ENCODE data around the gene ATXN7L2.
"Not testable (repeated sequence)": the region's sequence is repeated elsewhere in the genome, so short reads cannot be mapped to it uniquely, and the experiment has no call there.

Gene ATXN7L2, protein sequence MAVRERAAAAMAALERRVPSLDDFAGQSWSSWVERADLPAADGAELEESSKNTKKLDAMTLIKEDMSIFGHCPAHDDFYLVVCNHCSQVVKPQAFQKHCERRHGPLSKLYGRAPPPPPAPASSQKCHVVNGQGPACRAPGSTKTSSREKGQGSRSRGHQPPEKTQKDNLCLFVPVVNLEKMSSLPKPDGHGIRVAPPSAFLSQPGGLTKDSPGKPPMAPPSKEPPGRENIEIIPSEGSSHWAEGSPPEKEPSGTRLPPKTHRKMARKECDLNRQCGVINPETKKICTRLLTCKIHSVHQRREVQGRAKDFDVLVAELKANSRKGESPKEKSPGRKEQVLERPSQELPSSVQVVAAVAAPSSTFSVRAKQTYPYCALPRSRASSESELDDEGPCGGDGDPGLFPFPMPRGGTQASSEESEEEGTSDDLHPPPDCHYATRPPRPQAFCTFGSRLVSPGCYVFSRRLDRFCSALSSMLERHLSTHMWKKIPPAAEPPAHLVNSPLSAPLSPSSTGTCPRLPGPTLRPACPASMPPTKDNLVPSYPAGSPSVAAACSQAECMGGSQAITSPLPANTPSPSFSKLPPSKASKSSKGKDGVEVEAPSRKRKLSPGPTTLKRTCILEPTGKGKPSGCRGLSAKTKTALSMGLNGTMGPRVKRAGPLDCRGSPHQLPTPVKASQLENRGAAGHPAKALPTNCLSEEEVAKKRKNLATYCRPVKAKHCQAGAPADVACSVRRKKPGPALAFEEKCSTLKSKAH

DNA sequence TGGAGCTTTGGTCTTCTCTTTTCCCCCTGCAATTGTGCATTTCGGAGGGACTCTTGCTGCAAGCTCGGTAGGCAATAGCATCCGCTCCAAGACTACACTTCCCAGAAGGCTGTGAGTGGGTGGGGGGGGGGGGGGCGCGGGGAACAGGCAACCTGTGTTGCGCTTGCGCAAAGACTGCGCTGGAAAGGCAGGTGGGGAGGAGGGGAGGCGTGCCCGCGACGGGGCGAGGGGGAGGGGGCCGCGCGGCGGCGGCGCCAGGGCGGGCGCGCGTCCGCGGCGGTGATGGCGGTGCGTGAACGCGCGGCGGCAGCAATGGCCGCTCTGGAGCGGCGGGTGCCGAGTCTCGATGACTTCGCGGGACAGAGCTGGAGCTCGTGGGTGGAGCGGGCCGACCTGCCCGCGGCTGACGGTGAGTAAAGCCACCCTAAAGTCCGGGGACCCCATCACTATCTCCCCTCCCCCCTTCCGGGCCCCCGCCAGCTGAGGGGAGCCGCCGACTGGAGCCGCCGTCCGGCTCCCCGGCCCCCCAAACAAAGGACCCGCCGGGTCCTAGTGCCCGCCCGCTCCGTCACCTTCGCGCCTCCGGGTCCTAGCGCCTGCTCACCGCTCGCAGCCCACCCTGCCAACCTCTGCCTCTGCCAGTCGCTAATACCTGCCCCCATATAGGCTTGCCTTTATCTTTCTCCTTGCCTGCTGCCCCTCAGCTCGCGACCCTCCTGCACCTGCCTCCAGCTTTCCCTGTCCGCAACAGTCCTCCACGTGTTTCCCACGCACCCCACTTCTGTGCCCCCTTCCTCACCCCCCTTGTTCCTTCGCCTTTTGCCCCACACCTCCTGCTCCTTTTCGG, at the start of gene ATXN7L2:
TSS of gene ATXN7L2 (plus strand) at position 234 of the 847 bp plus-strand sequence. CDS start at position 283, 49 bp downstream.
- H3K4me3 ChIP-seq, result peak within 1 kb of the TSS; percentile 53 to 78 (median 59)
- peak within 1 kb of the TSS; percentile 86 to 100 (median 98) for H3K27ac ChIP-seq

DNA sequence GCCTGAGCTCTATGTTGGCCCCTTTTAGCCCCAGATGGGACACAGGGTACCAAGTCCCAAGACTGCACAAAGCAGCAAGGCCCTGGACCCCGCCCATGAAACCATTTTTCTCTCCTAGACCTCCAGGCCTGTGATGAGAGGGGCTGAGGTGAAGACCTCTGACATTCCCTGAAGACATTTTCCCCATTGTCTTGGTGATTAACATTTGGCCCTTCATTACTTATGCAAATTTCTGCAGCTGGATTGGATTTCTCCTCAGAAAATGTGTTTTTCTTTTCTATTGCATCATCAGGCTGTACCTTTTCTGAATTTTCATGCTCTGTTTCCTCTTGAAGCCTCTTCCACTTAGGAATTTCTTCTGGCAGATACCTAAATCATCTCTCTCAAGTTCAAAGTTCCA, 49.2 kb upstream of the ATXN7L2 start:
- H3K27ac ChIP-seq, result no peak overlapping the region
- no peak overlapping the region for H3K4me3 ChIP-seq

DNA sequence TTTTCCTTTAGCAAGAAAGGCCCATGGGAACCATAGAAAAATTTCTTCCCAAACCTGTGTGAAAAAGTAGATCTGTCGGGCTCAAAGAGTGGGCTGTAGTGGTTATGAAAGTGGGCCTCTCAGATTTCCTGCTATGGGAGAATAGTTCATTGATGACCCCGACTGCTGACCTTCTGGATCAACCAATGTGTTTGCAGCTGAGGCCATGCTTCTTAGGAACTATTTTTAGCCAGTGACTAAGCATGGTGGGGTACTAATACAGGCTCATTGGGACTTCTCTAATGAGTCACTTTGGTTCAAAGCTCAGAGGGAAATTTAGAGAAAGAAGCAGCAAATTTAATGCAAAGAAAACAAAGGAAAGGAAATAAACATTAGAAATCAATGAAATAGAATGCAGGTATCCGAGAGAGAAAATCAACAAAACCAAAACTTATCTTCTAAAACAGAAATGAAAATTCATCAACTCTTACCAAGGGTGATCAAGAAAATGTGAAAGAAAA, 44.9 kb upstream of the ATXN7L2 start:
- Histone ChIP-seq H3K27ac (peak overlapping the region in 3 of 21 experiments; percentile 4 to 55 (median 24)), H3K4me3 (no peak overlapping the region)

DNA sequence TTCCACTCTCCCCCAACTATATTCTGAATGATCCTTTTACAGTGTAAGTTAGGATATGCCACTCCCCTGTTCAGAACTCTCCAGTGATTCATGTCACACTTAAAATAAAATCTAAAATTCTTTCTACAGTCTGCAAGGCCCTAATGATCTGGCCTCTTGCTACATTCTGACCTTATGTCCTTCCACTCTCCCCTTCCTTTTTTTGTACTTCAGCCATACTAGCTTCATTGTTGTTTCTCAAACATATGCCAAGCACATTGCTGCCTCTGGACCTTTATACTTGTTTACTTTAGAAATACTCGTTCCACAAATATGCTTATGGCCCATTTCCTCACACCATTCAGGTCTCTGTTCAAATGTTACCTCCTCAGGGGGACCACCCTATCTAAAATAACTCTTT, 42.6 kb upstream of the ATXN7L2 start:
- no peak overlapping the region for H3K27ac ChIP-seq

DNA sequence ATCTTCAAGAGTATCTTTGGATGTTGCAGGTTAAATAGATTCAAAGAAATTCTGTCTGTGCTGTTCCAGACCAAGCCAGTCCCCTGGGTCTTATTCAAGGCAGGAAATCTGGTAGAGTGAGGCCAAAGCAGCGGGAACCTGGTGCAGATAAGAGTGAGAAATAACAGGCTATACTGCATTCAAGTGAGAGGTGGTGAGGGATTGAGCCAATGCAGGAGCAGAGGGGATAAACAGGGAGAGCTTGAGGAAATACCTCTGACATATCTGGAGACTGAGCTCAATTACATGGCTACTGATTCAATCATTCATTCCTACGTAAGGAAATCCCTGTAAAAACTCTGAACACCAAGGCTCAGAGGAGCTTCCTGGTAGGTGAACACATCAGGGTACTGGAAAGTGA, 40.2 kb upstream of the ATXN7L2 start:
- H3K4me3 ChIP-seq, result no peak overlapping the region
- H3K27ac ChIP-seq, result no peak overlapping the region

More for the DNA sequence above, 42.6 kb upstream of the ATXN7L2 start:
- no peak overlapping the region for H3K4me3 ChIP-seq

DNA sequence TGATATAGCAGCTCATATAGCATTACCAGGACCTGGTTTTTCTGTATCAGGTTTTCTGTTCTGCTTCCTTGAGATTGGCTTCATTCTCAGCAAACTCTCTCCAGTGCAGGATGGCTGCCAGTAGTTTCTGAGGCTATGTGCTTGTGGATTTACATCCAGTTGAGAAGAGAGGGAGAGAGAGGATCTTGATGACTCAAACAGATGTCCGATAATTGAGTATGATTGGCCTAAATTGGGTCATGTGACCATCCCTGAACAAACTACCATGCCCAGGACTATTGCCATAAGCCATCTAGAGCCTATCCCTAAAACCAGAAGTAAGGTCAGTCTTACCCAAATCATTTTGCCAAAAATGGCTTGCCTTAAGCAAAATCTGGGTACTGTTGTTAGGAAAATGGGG, 39.4 kb upstream of the ATXN7L2 start:
- Histone ChIP-seq H3K27ac (no peak overlapping the region), H3K4me3 (no peak overlapping the region)

DNA sequence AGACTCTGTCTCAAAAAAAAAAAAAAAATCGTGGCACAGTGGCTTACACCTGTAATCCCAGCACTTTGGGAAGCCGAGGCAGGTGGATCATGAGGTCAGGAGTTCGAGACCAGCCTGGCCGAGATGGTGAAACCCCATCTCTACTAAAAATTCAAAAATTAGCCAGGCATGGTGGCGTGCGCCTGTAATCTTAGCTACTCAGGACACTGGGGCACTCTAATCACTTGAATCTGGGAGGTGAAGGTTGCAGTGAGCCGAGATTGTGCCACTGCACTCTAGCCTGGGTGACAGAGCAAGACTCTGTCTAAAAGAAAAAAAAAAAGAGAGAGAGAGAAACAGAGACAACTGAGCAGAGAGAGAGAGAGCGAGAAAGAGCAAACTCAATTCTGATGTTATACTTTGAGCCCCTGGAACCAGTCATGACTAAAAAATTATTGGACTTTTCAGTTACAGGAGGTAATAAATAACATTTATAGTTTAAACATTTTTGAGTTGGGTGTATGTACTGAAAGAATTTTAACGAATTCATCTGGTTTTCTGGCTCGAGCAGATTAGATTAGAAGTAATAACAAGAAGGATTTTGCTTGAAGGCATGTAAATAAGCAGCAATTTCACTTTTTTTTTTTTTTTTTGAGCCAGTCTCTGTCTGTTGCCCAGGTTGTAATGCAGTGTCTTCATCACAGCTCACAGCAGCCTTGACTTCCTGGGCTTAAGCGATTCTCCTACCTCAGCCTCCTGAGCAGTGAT, 37.6 kb upstream of the ATXN7L2 start:
- H3K27ac ChIP-seq, H3K4me3 ChIP-seq: not testable (repeated sequence)

DNA sequence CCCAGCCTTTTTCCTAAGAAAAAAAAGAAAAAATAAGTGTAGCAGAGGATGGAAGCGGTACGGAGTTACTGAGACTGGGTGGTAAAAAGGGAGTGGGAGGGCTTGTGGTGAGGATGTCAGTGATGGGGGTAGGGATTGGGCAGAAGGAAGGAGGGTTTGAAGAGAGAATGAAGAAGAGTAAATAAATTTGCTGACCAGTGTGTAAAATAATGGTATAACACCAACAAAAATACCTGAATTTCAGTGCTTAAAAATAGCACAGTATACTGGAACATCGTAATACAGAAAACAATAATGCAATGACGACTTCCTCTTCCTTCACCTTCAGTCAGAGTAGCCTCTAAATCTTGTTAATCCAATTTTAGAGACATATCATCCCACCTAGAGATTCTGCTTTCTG, 36.2 kb upstream of the ATXN7L2 start:
- H3K4me3 ChIP-seq, result no peak overlapping the region
- H3K27ac ChIP-seq, result no peak overlapping the region

DNA sequence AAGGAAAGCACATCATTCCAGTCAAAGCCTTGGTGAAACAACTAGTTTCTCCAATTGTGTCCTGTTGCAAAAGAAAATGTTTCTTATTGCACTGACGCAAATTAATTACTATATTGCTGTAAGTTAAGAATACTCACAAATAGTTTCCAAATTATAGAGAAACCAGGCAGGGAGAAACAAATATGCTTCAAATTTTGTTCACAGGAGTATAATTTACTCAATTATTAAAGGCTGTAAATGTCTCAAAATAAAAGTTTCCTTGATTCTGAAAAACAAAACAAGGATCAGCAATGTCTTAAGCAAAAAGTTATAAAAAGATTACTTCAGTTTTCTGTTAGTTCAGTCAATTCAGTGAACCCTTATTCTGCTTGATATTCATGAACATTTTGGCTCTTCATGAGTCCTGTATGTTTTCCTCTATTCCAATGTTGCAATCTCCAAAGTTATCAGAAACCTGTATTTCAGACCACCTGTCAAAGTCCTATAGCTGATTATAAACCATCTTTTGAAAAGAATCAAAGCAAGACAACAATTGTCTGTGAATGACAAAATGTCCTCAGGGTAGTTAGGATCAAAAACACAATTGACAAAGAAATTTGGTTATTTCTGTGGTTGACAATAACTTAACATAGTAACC, 29.1 kb upstream of the ATXN7L2 start:
- Histone ChIP-seq H3K4me3 (no peak overlapping the region), H3K27ac (no peak overlapping the region)

DNA sequence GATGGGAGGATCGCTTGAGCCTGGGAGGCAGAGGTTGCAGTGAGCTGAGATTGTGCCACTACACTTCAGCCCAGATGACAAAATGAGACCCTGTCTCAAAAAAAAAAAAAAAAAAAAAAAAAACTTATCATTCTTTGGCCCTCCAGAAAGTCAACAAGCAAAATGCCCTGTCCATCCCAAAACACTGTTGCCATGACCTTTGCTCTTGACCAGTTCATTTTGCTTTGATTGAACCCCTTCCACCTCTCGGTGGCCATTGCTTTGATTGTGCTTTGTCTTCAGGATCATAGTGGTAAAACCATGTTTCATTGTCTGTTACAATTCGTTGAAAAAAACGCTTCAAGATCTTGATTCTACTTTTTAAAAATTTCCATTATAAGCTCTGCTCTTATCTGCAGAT, 25.9 kb upstream of the ATXN7L2 start:
- Histone ChIP-seq H3K27ac (no peak overlapping the region), H3K4me3 (no peak overlapping the region)

DNA sequence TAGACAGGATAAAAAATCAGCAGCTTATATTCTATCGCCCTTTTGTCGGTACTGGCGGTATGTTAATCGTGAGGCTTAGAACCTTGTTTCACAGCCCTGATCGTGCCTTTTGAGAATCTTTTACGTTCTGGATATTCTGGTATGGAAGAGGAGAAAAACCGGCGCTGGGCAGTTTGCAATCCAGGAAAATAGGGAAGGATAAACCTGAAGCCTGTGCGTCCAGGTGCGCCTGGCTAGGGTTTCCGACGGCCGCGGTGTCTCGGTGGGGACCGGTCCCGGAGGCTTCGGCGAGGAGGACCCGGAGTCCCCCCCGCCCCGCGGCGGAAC, 17.6 kb upstream of the ATXN7L2 start:
- Histone ChIP-seq H3K4me3 (peak overlapping the region; percentile 28 to 51 (median 34)), H3K27ac (no peak overlapping the region)

DNA sequence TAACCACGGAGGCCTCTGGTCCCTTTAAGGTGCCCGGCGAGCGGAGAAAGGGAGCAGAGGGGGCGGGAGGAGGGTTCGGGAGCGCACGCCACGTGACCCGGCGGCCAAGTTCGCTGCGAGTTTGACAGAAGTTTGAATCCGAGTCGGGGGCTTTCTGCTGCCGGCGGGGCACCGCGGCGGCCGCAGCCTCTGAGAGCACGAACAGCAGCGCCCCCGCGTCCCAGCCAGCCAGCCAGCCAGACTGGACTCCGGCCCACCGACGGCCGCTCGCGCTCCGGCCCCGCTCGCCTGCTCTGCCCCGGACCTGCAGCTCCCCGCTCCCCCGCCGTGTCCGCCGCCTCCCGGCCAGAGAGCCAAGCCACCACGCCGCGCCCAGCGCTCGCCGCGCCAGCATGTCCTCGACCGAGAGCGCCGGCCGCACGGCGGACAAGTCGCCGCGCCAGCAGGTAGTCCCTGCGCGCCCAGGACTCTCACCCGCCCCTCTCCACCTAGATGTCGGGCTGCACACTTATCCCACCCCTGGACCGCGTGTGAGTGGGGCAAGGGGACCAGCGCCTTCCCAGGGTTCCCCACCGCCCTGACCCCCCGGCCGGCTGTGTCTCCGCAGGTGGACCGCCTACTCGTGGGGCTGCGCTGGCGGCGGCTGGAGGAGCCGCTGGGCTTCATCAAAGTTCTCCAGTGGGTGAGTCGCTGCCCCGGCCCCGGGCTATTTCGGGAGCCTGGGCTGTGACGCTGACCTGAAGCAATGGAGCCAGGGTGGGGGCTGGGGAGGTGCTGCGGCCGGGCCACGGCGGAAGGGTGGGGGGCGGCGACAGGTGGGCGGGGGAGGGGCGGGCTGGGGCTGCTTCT, 17.0 kb upstream of the ATXN7L2 start, which contains the start of gene SYPL2:
TSS of gene SYPL2 (plus strand) at position 95 of the 849 bp plus-strand sequence. CDS start at position 393, 298 bp downstream.
- H3K27ac ChIP-seq, result no peak within 1 kb of the TSS
- H3K4me3 ChIP-seq, result peak within 1 kb of the TSS; percentile 28 to 51 (median 34)

DNA sequence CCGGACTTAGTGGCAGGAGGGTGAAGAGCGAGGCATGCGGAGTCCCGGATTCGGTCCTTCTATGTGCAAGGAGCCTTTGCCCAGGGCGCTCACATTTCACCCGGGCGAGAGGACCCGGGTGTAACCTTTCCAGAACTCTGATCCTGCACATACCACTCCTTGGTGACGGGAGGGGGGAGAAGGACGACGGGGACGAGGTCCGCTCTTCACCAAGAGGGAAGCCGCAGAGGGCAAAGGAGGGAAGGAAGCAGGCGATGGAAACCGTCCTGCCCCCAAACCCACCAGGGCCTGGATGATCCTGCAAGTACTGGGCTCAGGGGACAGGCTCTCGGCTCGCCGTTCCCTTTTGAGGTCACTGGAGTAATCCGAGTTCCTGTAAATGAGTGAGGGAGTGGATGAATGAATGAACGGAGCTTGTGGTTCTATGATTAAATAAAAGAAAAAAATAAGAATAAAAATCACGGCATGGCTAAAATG, 16.4 kb upstream of the ATXN7L2 start:
- H3K27ac ChIP-seq, result no peak overlapping the region

DNA sequence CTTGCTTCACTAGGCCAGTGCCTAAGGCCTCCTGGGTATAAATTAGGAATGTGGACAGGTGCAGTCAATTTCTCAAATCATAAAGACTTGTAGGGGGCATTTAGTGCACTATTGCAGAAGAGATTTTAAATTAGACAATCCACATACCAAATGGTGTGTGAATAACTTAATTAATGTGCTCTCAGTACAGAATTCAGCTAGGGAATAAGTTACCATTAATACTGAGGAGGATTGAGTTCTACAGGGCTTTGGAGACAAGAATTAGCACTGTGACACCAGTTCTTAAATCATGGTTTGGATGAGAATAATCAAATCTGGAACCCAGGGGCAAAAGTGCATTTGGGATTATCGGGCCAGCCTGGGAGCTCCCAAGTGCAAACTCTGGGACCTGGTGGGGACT, 15.6 kb upstream of the ATXN7L2 start:
- Histone ChIP-seq H3K4me3 (no peak overlapping the region), H3K27ac (no peak overlapping the region)

More for the DNA sequence above, 16.4 kb upstream of the ATXN7L2 start:
- peak overlapping the region in 4 of 7 experiments; percentile 28 to 51 (median 39) for H3K4me3 ChIP-seq

DNA sequence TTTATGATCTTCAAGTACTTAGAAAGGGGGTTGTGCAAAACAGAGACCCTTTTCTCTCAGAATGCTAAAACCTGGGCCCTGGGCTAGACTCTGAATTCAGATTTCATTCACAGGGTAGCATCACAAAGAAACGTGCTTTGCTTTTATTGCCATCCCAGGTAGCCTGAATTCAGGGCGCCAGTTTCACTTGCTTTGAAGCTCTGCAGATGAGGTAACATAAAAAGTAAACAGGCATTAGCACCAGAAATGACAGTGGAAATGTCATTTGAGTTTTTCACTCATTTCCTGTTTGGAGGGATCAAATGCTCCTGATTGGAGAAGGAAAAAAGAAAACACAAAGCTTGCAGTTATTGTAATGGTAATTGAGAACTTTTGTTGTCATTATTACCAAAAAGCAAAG, 14.8 kb upstream of the ATXN7L2 start:
- H3K4me3 ChIP-seq, result no peak overlapping the region
- H3K27ac ChIP-seq, result no peak overlapping the region

DNA sequence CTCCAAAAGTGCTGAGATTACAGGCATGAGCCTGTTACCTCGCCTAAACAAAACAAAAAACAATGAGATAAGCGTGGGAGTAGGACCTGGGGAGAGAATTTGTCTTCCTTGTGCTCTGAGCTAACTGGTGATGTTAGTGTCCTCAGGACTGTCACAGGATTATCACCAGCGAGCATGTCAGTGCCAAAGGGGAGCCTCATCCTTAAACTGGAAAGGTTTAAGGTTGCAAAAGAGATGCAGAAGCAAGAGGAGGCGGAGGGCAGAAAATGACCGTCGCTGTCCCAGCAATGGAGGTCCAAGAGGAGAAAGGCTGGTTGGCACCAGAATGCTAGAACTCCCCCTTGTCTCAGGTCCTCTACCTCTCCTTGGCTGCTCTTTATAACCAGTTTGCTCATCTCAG, 13.5 kb upstream of the ATXN7L2 start:
- no peak overlapping the region for H3K4me3 ChIP-seq
- no peak overlapping the region for H3K27ac ChIP-seq

DNA sequence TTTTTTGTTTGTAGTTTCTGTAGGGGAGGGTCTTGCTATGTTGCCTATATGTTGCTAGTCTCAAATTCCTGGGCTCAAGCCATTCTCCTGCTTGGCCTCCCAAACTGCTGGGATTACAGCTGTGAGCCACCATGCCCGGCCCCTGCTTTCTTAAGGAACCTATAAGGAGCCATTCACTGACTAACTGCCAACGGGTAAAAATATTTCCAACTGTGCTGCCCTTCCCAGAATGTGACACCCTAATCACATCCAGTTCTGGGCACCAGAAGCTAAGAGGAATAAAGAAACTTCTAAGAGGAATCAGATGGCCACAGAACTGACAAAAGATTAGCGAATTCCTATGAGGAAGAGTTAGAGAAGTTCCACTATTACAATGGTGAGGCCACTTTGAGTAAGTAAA, 10.9 kb upstream of the ATXN7L2 start:
- Histone ChIP-seq H3K4me3 (no peak overlapping the region), H3K27ac (no peak overlapping the region)
